ENCODE measurements around the gene NFATC1. TPM values are rescaled to one million over a fixed set of nuclear protein-coding genes. Genes with fewer than 3 reads are reported as not detected.

NFATC1 gene
- polyA plus RNA-seq, 1 of the 3 experiments (the other 2 are of a cell fraction): 0.02 TPM

DNA sequence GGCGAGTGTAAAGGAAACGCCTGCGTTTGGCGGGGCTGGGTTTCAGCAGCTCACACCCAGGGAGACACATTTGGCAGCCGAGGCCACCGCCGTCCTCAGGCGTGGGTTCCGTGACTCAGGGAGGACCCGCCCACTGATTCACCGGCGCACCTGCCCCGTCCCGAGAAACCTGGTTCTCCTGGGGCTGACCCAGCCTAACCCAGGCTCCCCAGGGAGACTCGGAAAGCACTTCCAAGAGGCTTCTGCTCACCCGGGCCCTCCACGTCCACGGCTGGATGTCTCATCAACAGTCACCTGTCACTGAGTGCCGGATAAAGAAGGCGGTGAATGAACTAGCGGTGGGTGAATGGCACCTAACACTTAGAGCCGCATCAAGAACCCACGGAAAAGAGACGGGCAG lies 157.4 kb downstream of the NFATC1 start:
- Histone ChIP-seq H3K4me2 (no peak overlapping the region), H4K20me1 (ENCODE audit: insufficient read depth) (no peaks in the 10 kb centered on the region), H3F3A (replicated peaks; ENCODE audit: insufficient read depth) (no peaks in the 10 kb centered on the region), H3K36me3 (replicated peaks in 1 of 2; ENCODE audit: control insufficient read depth in 1 of 2, insufficient read depth in 2 of 2, low read length in 1 of 2) (no peaks in the 10 kb centered on the region), H2AFZ (ENCODE audit: low read depth) (no peak overlapping the region), H3K4me1 (ENCODE audit: control insufficient read depth in 1 of 2, insufficient read depth in 2 of 2, low read depth in 1 of 2, low read length in 1 of 2) (no peaks in the 10 kb centered on the region), H3K27ac (ENCODE audit: low read depth in 2 of 2, low read length in 1 of 2) (no peak overlapping the region), H3K9me2 (no peaks in the 10 kb centered on the region), H3K4me3 (ENCODE audit: low read depth in 2 of 2, low read length in 1 of 2) (no peak overlapping the region), H3K27me3 (ENCODE audit: insufficient read depth) (peaks cover 64% of the 10 kb centered on the region), H3K9me3 (no peaks in the 10 kb centered on the region), H3K9ac (no peak overlapping the region), H3K79me2 (ENCODE audit: insufficient read depth) (no peaks in the 10 kb centered on the region)
- TF ChIP-seq, protein P1, sequence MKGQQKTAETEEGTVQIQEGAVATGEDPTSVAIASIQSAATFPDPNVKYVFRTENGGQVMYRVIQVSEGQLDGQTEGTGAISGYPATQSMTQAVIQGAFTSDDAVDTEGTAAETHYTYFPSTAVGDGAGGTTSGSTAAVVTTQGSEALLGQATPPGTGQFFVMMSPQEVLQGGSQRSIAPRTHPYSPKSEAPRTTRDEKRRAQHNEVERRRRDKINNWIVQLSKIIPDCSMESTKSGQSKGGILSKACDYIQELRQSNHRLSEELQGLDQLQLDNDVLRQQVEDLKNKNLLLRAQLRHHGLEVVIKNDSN (IDR thresholded peaks at IDR 0.05; ENCODE audit: borderline replicate concordance, low read depth): no peak
- CTCF ChIA-PET: no interaction called here
- WGBS (ENCODE audit: low lambda C conversion rate): 27% methylated on average over 11 of the region's 24 CpGs
- DNase-seq: no peak
- POLR2A ChIA-PET: no interaction called here

DNA sequence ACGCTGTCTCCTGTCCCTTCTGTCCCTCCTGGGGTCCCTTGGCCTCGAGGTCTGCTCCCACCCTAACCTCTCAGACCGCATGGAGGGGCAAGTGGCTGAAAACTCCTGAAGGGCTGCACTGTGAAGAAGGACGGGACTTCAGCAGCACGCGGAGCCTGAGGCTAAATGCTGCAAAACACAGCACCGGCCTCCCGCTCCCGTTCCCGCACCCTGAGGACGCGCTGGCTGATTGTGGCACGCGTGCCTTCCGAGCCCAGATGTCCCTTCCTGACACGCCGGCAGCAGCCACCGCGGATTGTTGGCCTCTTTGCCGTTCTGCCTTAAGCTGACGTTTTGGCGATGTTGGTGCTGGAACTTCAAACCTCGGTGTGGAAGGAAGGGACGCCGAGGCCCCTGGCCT lies 158.0 kb downstream of the NFATC1 start:
- Histone ChIP-seq H3K4me2 (no peak overlapping the region), H3K4me3 (ENCODE audit: low read depth in 2 of 2, low read length in 1 of 2) (no peak overlapping the region), H3K27me3 (ENCODE audit: insufficient read depth) (peaks cover 64% of the 10 kb centered on the region), H3K9me3 (no peaks in the 10 kb centered on the region), H3K79me2 (ENCODE audit: insufficient read depth) (no peaks in the 10 kb centered on the region), H2AFZ (ENCODE audit: low read depth) (no peak overlapping the region), H3K4me1 (ENCODE audit: control insufficient read depth in 1 of 2, insufficient read depth in 2 of 2, low read depth in 1 of 2, low read length in 1 of 2) (no peaks in the 10 kb centered on the region), H4K20me1 (ENCODE audit: insufficient read depth) (no peaks in the 10 kb centered on the region), H3K9me2 (no peaks in the 10 kb centered on the region), H3F3A (replicated peaks; ENCODE audit: insufficient read depth) (no peaks in the 10 kb centered on the region), H3K9ac (no peak overlapping the region), H3K36me3 (replicated peaks in 1 of 2; ENCODE audit: control insufficient read depth in 1 of 2, insufficient read depth in 2 of 2, low read length in 1 of 2) (no peaks in the 10 kb centered on the region), H3K27ac (ENCODE audit: low read depth in 2 of 2, low read length in 1 of 2) (no peak overlapping the region)
- TF ChIP-seq RCOR1 (IDR thresholded peaks at IDR 0.05; ENCODE audit: low read length): no peak
- TF ChIP-seq FOSL2 (IDR thresholded peaks at IDR 0.05; ENCODE audit: borderline replicate concordance, low read depth): no peak
- TF ChIP-seq RAD21 (IDR thresholded peaks at IDR 0.05; ENCODE audit: low read length): no peak
- TF ChIP-seq NFIC (IDR thresholded peaks at IDR 0.05; ENCODE audit: borderline replicate concordance): no peak
- TF ChIP-seq ELF1 (IDR thresholded peaks at IDR 0.05): no peak
- TF ChIP-seq, protein P1 (IDR thresholded peaks at IDR 0.05; ENCODE audit: borderline replicate concordance, low read depth): no peak
- no peak for TF ChIP-seq EP300 (IDR thresholded peaks at IDR 0.05; ENCODE audit: borderline replicate concordance in 1 of 2, low read depth in 1 of 2, low read length in 1 of 2)
- TF ChIP-seq, protein P2, sequence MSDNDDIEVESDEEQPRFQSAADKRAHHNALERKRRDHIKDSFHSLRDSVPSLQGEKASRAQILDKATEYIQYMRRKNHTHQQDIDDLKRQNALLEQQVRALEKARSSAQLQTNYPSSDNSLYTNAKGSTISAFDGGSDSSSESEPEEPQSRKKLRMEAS (IDR thresholded peaks at IDR 0.05; ENCODE audit: low read depth): no peak
- no peak for TF ChIP-seq GABPA (IDR thresholded peaks at IDR 0.05; ENCODE audit: low read depth)
- TF ChIP-seq SMC3 (IDR thresholded peaks at IDR 0.05; ENCODE audit: low read depth, low read length): no peak
- TF ChIP-seq, protein P3, sequence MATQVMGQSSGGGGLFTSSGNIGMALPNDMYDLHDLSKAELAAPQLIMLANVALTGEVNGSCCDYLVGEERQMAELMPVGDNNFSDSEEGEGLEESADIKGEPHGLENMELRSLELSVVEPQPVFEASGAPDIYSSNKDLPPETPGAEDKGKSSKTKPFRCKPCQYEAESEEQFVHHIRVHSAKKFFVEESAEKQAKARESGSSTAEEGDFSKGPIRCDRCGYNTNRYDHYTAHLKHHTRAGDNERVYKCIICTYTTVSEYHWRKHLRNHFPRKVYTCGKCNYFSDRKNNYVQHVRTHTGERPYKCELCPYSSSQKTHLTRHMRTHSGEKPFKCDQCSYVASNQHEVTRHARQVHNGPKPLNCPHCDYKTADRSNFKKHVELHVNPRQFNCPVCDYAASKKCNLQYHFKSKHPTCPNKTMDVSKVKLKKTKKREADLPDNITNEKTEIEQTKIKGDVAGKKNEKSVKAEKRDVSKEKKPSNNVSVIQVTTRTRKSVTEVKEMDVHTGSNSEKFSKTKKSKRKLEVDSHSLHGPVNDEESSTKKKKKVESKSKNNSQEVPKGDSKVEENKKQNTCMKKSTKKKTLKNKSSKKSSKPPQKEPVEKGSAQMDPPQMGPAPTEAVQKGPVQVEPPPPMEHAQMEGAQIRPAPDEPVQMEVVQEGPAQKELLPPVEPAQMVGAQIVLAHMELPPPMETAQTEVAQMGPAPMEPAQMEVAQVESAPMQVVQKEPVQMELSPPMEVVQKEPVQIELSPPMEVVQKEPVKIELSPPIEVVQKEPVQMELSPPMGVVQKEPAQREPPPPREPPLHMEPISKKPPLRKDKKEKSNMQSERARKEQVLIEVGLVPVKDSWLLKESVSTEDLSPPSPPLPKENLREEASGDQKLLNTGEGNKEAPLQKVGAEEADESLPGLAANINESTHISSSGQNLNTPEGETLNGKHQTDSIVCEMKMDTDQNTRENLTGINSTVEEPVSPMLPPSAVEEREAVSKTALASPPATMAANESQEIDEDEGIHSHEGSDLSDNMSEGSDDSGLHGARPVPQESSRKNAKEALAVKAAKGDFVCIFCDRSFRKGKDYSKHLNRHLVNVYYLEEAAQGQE (IDR thresholded peaks at IDR 0.05; ENCODE audit: low read depth, low read length): no peak
- TF ChIP-seq RFX5 (IDR thresholded peaks at IDR 0.05; ENCODE audit: low read length): no peak
- TF ChIP-seq TEAD4 (IDR thresholded peaks at IDR 0.05; ENCODE audit: borderline replicate concordance, insufficient read depth): no peak
- TF ChIP-seq, protein P4, sequence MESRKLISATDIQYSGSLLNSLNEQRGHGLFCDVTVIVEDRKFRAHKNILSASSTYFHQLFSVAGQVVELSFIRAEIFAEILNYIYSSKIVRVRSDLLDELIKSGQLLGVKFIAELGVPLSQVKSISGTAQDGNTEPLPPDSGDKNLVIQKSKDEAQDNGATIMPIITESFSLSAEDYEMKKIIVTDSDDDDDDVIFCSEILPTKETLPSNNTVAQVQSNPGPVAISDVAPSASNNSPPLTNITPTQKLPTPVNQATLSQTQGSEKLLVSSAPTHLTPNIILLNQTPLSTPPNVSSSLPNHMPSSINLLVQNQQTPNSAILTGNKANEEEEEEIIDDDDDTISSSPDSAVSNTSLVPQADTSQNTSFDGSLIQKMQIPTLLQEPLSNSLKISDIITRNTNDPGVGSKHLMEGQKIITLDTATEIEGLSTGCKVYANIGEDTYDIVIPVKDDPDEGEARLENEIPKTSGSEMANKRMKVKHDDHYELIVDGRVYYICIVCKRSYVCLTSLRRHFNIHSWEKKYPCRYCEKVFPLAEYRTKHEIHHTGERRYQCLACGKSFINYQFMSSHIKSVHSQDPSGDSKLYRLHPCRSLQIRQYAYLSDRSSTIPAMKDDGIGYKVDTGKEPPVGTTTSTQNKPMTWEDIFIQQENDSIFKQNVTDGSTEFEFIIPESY (IDR thresholded peaks at IDR 0.05; ENCODE audit: borderline replicate concordance, low read depth): no peak
- TF ChIP-seq, protein P5, sequence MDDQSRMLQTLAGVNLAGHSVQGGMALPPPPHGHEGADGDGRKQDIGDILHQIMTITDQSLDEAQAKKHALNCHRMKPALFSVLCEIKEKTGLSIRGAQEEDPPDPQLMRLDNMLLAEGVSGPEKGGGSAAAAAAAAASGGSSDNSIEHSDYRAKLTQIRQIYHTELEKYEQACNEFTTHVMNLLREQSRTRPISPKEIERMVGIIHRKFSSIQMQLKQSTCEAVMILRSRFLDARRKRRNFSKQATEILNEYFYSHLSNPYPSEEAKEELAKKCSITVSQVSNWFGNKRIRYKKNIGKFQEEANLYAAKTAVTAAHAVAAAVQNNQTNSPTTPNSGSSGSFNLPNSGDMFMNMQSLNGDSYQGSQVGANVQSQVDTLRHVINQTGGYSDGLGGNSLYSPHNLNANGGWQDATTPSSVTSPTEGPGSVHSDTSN (IDR thresholded peaks at IDR 0.05): no peak
- no peak for TF ChIP-seq FOXM1 (IDR thresholded peaks at IDR 0.05; ENCODE audit: low read depth)
- TF ChIP-seq MEF2A (IDR thresholded peaks at IDR 0.05; ENCODE audit: borderline replicate concordance, low read depth): no peak
- 14% methylated on average over 19 of the region's 25 CpGs for WGBS (ENCODE audit: low lambda C conversion rate)
- POLR2A ChIA-PET: no interaction called here
- no peak for DNase-seq
- CTCF ChIA-PET: no interaction called here
